ENCODE measurements around the gene INSRR.

- TF ChIP-seq CTCF (IDR thresholded peaks at IDR 0.05 in 8 of 11, conservative IDR thresholded peaks at IDR 0.05 in 3 of 11) (no peak), POLR2A (IDR thresholded peaks at IDR 0.05) (no peak), POLR2AphosphoS5 (IDR thresholded peaks at IDR 0.05) (no peak)
These were observed 4.3 kb downstream of the INSRR start for GRCh38 chr1:156854634-156855033.
